ENCODE measurements around the gene EHBP1.

DNA sequence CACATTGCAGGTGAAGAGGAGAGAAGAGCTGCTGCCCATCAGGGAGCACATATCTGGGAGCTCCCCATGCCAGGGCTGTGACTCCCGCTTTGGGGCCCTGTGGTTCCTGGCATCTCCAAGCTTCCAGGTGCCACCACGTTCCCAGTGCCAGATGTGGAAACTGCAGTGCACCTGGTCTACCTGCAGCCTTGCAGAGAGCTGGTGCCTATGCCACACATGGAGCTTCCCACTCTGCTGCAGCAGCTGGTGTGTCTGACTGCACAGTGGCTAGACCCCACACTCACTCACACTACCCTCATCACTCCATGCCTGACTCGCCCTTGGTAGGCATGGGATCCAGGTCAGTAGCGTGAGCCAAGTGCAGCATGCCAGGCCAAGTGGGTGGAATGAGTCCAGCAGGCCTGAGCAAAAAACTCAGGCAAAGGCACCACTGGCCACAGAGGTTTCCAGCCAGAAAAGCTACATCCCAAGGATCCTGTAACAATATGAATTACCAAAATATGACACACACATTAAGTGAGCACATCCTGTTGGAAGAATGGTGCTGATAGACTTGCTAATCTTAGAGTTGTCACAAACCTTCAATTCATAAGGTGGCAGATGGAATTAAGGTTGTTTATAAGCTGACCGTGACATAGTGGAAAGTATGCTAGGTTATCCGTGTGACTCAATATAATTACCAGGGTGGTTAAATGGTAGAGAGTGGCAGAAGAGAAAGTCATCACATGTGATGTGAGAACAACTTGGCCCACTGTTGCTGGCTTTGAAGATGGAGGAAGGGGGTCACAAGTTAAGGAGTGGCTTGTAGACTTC is 150.9 kb downstream of the EHBP1 start:
- no peak for TF ChIP-seq EZH2 (IDR thresholded peaks at IDR 0.05; ENCODE audit: borderline replicate concordance, low read length)
- TF ChIP-seq, protein P1, sequence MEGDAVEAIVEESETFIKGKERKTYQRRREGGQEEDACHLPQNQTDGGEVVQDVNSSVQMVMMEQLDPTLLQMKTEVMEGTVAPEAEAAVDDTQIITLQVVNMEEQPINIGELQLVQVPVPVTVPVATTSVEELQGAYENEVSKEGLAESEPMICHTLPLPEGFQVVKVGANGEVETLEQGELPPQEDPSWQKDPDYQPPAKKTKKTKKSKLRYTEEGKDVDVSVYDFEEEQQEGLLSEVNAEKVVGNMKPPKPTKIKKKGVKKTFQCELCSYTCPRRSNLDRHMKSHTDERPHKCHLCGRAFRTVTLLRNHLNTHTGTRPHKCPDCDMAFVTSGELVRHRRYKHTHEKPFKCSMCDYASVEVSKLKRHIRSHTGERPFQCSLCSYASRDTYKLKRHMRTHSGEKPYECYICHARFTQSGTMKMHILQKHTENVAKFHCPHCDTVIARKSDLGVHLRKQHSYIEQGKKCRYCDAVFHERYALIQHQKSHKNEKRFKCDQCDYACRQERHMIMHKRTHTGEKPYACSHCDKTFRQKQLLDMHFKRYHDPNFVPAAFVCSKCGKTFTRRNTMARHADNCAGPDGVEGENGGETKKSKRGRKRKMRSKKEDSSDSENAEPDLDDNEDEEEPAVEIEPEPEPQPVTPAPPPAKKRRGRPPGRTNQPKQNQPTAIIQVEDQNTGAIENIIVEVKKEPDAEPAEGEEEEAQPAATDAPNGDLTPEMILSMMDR (conservative IDR thresholded peaks at IDR 0.05 in 1 of 2, IDR thresholded peaks at IDR 0.05 in 1 of 2; ENCODE audit: extremely low read depth in 1 of 2, insufficient read depth in 1 of 2, low read depth in 1 of 2, low read length in 2 of 2): no peak
